Mammary epithelial cell (primary cell): Measurements from ENCODE around the gene OSM.

Experiments used
- CTCF ChIP-seq, 2 donors: IDR thresholded peaks in 1 of 2; conservative IDR thresholded peaks in 1 of 2; 2 replicates each; pipeline ENCODE4 v1.5.1; 2011 to 2012; ENCODE audit warnings: inconsistent platforms in 2 of 2, low read length in 2 of 2, mild to moderate bottlenecking in 2 of 2, control low read depth in 1 of 2, low read depth in 1 of 2; ENCODE audit not compliant: insufficient read depth in 1 of 2; ENCODE audit errors: extremely low read depth in 1 of 2
- EZH2 ChIP-seq: IDR thresholded peaks from 2 replicates; pipeline ENCODE4 v1.6.1; 2012; ENCODE audit warnings: low read length, inconsistent platforms, borderline replicate concordance

GRCh38 chr22:30248484-30248883 lies 18.2 kb downstream of the OSM start:
- no peak for TF ChIP-seq EZH2
- no peak for TF ChIP-seq CTCF (conservative IDR thresholded peaks at IDR 0.05 in 1 of 2, IDR thresholded peaks at IDR 0.05 in 1 of 2; ENCODE audit: extremely low read depth in 1 of 2, insufficient read depth in 1 of 2, low read depth in 1 of 2, low read length in 2 of 2)
